Left ventricle myocardium inferior (tissue), 1 donor: ENCODE results near the gene LRRC43. TPM values are rescaled to one million over a fixed set of nuclear protein-coding genes. Genes with fewer than 3 reads are reported as not detected.

ENCODE experiments used
- DNase-seq: peaks from one replicate; pipeline ENCODE4 v3.0.0-alpha.2; 2020
- H3K27ac ChIP-seq: fragments of 200-600 bp; replicated peaks from 2 replicates; pipeline ENCODE4 v1.8.0; 2021
- H3K27me3 ChIP-seq: fragments of 200-600 bp; 2 replicates; pipeline ENCODE4 v1.8.0; 2021; ENCODE audit warnings: low read depth
- H3K36me3 ChIP-seq: fragments of 200-600 bp; 2 replicates; pipeline ENCODE4 v1.8.0; 2021
- H3K4me1 ChIP-seq: fragments of 200-600 bp; 2 replicates; pipeline ENCODE4 v1.8.0; 2021
- H3K4me3 ChIP-seq: fragments of 200-600 bp; 2 replicates; pipeline ENCODE4 v1.8.0; 2021; ENCODE audit warnings: mild to moderate bottlenecking, moderate library complexity
- H3K9me3 ChIP-seq: fragments of 200-600 bp; replicated peaks from 2 replicates; pipeline ENCODE4 v1.8.0; 2021
- CTCF ChIP-seq: fragments of 200-600 bp; IDR thresholded peaks from 2 replicates; pipeline ENCODE4 v1.8.0; 2021; ENCODE audit warnings: antibody characterized with exemption, mild to moderate bottlenecking, borderline replicate concordance
- intact Hi-C: fragments of 100-400 bp; cut with micrococcal nuclease; formaldehyde crosslinking; loops from one replicate; pipeline ENCODE4 v1.11.0; 2022
- total RNA-seq: library from RNA; stranded (reverse); fragmentation: NEBNext Ultra II Directional; extraction: Animal tissue kit (Norgen Biotek cat#: 25700); gene quantifications from one replicate; pipeline ENCODE4 v1.2.1, GENCODE V29; 2021
- donor health status: DM: no; HTN: yes; CAD: no; lungs with severe emphysema.

Gene LRRC43
- total RNA-seq, 1 donor from 2014 or later = 0.74 TPM

- TF ChIP-seq CTCF = no peak
- intact Hi-C loops = no loop called here
- Histone ChIP-seq H3K27me3 (no peaks in the 10 kb centered on the region), H3K27ac (no peak overlapping the region), H3K9me3 (no peaks in the 10 kb centered on the region), H3K4me1 (no peaks in the 10 kb centered on the region), H3K4me3 (no peak overlapping the region), H3K36me3 (peaks cover 5% of the 10 kb centered on the region)
- no peak for DNase-seq
These were observed 34.3 kb upstream of the LRRC43 start for GRCh38 chr12:122148657-122149056.

- no peak for DNase-seq
- intact Hi-C loops = no loop called here
- H3K4me3 ChIP-seq = no peak overlapping the region
- TF ChIP-seq CTCF = no peak
- H3K27ac ChIP-seq = no peak overlapping the region
- no peaks in the 10 kb centered on the region for H3K36me3 ChIP-seq
- peaks cover 8% of the 10 kb centered on the region for H3K27me3 ChIP-seq
- no peaks in the 10 kb centered on the region for H3K4me1 ChIP-seq
- no peaks in the 10 kb centered on the region for H3K9me3 ChIP-seq
These were observed 32.7 kb upstream of the LRRC43 start for GRCh38 chr12:122150127-122150681.

- Histone ChIP-seq H3K9me3 (no peaks in the 10 kb centered on the region), H3K27ac (no peak overlapping the region), H3K4me1 (no peaks in the 10 kb centered on the region), H3K36me3 (no peaks in the 10 kb centered on the region), H3K4me3 (no peak overlapping the region), H3K27me3 (peaks cover 24% of the 10 kb centered on the region)
- intact Hi-C loops = no loop called here
- no peak for TF ChIP-seq CTCF
- no peak for DNase-seq
These were observed 30.2 kb upstream of the LRRC43 start for GRCh38 chr12:122152754-122153153.

GRCh38 chr12:122155705-122156104 lies 27.2 kb upstream of the LRRC43 start:
- Histone ChIP-seq H3K4me3 (no peak overlapping the region), H3K4me1 (no peaks in the 10 kb centered on the region), H3K27me3 (peaks cover 24% of the 10 kb centered on the region), H3K36me3 (no peaks in the 10 kb centered on the region), H3K27ac (no peak overlapping the region), H3K9me3 (no peaks in the 10 kb centered on the region)
- no peak for TF ChIP-seq CTCF
- intact Hi-C loops = no loop called here
- no peak for DNase-seq

- Histone ChIP-seq H3K9me3 (no peaks in the 10 kb centered on the region), H3K4me3 (no peak overlapping the region), H3K36me3 (no peaks in the 10 kb centered on the region), H3K27ac (no peak overlapping the region), H3K4me1 (no peaks in the 10 kb centered on the region), H3K27me3 (peaks cover 37% of the 10 kb centered on the region)
- DNase-seq = no peak
- no peak for TF ChIP-seq CTCF
- intact Hi-C loops = no loop called here
These were observed 24.1 kb upstream of the LRRC43 start for GRCh38 chr12:122158700-122159285.
